Activated CD4-positive, alpha-beta T cell treated with anti-CD3 and anti-CD28 coated beads, Interleukin-2, Interleukin-4, amounts not matched to agents 100 ng/mL and 50 ng/mL, durations not matched to agents 16 hours and 8 hours (primary cell): ENCODE results near the gene STAG3.
"Not testable (repeated sequence)": the region's sequence is repeated elsewhere in the genome, so short reads cannot be mapped to it uniquely, and the experiment has no call there.

ENCODE experiments used
- DNase-seq: peaks from one replicate; pipeline ENCODE4 v3.0.0-alpha.2; 2020; ENCODE audit warnings: low spot score

Gene STAG3

GRCh38 chr7:100213672-100214071, 36.0 kb downstream of the STAG3 start:
- no peak for DNase-seq

DNA sequence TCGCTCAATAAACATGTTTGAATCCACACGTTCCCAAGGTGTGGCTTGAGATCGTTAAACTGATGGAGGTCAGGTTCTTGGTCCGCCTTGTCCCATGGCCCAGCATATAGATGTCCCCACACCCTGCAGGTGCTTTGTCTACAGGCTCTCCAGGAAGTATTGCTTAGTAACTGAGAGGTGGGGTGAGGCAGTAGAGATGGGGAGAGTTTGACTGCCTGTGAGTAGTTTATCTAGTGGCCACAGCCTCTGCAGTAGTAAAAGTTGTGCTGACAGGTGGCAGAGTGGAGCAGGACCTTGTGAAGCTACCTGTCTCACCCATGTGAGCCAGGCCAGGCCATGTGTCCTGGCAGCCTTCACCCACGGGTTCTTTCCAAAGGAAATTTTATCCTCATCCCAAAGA, 36.6 kb downstream of the STAG3 start:
- not testable (repeated sequence) for DNase-seq

GRCh38 chr7:100215895-100216294, 38.2 kb downstream of the STAG3 start:
- no peak for DNase-seq

- peak; percentile 89 for DNase-seq
Observed at GRCh38 chr7:100217934-100218333, 40.2 kb downstream of the STAG3 start.

- peak; percentile 30 for DNase-seq
Observed at GRCh38 chr7:100219271-100219737, 41.6 kb downstream of the STAG3 start.

DNA sequence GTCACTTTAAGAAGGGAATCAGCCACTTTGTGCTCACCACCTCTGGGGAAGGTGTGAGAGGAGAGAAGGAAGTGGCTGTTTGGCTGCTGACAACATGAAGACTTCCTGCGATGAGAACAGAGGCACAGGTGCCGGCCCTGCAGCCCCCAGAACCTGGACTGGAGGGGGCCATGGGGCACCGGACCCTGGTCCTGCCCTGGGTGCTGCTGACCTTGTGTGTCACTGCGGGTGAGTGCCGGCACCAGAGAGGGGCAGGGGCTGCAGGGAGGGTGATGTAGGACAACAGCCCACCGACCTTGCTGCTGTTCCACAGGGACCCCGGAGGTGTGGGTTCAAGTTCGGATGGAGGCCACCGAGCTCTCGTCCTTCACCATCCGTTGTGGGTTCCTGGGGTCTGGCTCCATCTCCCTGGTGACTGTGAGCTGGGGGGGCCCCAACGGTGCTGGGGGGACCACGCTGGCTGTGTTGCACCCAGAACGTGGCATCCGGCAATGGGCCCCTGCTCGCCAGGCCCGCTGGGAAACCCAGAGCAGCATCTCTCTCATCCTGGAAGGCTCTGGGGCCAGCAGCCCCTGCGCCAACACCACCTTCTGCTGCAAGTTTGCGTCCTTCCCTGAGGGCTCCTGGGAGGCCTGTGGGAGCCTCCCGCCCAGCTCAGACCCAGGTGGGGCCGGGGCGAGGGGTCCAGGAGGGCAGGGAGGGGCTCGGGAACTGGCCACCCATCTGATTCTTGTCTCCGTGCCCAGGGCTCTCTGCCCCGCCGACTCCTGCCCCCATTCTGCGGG, 42.3 kb downstream of the STAG3 start, which contains the start of gene PVRIG:
Gene PVRIG, plus strand, starts transcription at position 149 of the 785 bp plus-strand sequence. Its CDS starts 22 bp downstream, at position 171.
- peak; percentile 41 for DNase-seq

GRCh38 chr7:100220586-100221230, 43.0 kb downstream of the STAG3 start:
- no peak for DNase-seq

- DNase-seq = peak; percentile 85
Observed at GRCh38 chr7:100221231-100221718, 43.6 kb downstream of the STAG3 start.

DNA sequence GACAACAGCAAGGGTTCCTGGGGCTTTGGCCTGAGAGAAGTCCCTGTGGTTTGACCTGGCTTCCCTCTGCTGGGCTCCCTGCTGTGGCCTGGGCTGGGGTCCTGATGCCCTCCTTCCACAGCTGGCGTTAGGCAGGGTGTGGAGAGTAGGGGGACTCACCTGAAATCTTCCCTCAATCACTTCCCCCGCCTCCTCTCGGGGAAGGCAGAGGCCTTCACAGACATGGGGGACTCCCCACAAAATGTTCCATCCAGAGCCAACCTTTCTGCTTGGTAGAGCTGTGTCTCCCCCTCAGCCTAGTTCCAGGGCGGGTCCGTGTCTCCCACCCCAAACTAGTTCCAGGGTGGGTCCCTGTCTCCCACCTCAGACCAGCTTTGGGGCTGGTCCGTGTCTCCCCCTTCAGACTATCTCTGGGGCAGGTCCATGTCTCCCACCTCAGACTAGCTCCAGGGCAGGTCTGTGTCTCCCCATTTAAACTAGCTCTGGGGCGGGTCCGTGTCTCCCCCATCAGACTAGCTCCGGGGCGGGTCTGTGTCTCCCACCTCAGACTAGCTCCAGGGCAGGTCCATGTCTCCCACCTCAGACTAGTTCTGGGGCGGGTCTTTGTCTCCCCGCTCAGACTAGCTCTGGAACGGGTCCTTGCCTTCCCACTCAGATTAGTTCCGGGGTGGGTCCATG, 44.2 kb downstream of the STAG3 start:
- no peak for DNase-seq

DNA sequence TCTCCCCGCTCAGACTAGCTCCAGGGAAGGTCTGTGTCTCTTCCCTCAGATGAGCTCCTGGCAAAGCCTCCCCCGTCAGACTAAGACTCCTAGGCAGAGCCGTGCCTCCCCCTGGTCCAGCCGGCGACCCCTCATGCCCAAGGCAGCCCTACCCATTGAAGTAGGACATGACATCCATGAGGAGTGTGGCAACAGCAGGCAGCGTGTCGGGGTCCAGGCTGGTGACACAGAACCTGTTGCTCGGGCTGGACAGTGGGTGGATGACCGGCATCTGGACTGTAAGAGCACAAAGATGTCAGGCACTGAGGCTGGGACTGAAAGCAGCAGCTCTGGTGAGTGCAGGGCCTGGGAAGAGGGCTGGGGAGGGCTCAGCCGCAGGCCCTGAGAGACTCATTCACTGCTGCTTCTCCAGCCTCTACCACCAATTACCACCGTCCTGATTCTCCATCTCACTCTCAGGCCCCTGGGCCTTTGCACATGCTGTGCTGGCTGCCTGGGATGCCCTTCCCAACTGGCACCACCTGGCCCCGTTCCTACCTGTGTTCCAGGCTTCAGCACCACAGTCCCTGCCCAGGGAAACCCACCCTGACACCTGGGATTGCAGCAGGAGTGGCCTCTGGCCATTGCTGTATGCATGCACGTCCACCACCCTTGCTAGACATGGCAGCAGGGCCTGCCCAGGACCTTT, 44.9 kb downstream of the STAG3 start:
- DNase-seq = no peak

DNA sequence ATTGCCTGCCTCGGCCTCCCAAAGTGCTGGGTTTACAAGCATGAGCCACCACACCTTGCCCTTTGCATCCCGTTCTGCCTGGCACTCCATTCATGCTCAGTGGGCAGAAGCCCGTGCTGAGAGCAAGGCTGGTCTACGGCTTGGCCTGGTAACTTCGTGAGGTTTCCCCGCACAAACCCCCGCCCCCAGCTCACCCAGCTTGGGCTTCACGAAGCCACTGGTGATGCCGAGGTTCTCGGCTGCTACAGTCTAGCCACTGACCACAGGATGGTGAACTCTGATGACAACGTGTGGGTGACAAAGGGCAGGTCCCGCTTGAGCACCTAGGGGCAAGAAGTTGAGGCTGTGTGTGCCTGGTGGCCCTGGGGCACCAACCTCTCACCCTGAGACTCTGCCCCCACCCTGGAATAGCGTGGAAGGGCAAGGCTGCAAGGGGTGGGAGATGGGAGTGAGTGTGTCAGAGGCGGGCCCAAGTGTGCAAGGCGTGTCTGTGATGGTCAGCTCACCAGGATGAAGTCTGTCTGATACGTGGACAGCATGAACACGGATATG, 45.7 kb downstream of the STAG3 start:
- DNase-seq = not testable (repeated sequence)

DNA sequence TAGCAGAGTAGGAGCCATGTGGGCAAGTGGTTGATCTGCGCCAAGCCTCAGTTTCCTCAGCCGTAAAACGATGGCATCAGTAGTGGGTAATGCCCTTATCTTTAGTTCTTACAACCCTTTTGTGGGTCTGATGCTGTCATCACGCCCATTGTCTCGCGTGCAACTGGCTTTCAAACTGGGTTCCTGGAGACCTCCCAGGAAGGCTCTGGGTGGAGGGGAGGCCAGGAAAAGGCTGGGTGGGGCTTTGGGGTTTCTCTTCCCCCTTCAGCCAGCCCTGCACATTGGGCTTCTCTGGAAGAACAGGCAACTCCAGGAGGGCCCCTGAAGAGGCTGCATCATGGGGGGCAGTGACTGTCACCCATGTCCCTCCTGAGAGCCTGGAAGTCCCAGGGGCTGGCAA, 47.2 kb downstream of the STAG3 start:
- not testable (repeated sequence) for DNase-seq

DNA sequence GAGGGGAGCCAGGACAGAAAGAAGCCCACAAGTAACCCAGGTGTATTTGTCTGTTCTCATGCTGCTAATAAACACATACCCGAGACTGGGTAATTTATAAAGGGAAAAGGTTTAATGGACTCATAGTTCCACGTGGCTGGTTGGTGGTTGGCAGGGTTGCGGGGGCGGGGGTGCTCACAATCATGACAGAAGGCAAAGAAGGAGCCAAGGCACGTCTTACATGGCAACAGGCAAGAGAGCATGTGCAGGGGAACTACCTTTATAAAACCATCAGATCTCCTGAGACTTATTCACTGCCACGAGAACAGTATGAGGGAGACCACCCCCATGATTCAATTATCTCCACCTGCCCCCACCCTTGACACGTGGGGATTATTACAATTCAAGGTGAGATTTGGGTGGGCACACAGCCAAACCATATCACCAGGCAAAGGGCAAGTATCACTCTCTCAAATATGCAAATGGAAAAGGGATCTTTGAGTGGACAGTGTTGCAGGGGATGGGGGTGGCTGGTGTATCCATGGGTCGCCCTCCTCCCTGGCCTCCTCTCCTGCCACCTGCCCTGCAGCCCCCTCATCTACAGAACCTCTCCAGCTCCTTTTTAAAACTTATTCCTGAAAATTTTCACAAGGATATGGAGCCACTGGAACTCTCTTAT, 57.1 kb downstream of the STAG3 start:
- not testable (repeated sequence) for DNase-seq

- not testable (repeated sequence) for DNase-seq
Observed at GRCh38 chr7:100239975-100240374, 62.3 kb downstream of the STAG3 start.

- DNase-seq = peak; percentile 82
Observed at GRCh38 chr7:100243385-100243784, 65.7 kb downstream of the STAG3 start.

GRCh38 chr7:100244988-100245605, 67.4 kb downstream of the STAG3 start:
- DNase-seq = not testable (repeated sequence)

GRCh38 chr7:100246121-100246864, 68.6 kb downstream of the STAG3 start:
- not testable (repeated sequence) for DNase-seq

- DNase-seq = not testable (repeated sequence)
Observed at GRCh38 chr7:100246865-100247137, 69.1 kb downstream of the STAG3 start.

- no peak for DNase-seq
Observed at GRCh38 chr7:100247152-100247757, 69.5 kb downstream of the STAG3 start.

- DNase-seq = no peak
Observed at GRCh38 chr7:100248483-100248882, 70.8 kb downstream of the STAG3 start.
